HEK293 (cell line): ENCODE results near the gene MAP1B.
A peak's percentile ranks its signal among the peaks of the same experiment; 100 is the strongest.

ENCODE experiments used
- GLIS2 ChIP-seq: fragments of 450-650 bp; formaldehyde crosslinking; IDR thresholded peaks from 2 replicates; pipeline ENCODE4 v1.5.1; 2016; ENCODE audit warnings: missing biosample characterization, missing genetic modification characterization
- IKZF3 ChIP-seq: fragments of 450-650 bp; IDR thresholded peaks from 2 replicates; pipeline ENCODE4 v1.5.0; 2018; ENCODE audit warnings: missing biosample characterization, mild to moderate bottlenecking, missing genetic modification characterization, moderate library complexity
- KLF8 ChIP-seq: fragments of 450-650 bp; formaldehyde crosslinking; IDR thresholded peaks from 2 replicates; pipeline ENCODE4 v1.5.1; 2016; ENCODE audit warnings: missing biosample characterization, missing genetic modification characterization
- OSR2 ChIP-seq: fragments of 450-650 bp; formaldehyde crosslinking; IDR thresholded peaks from 2 replicates; pipeline ENCODE4 v1.5.1; 2016; ENCODE audit warnings: missing biosample characterization, missing genetic modification characterization
- REST ChIP-seq: fragments of 450-650 bp; formaldehyde crosslinking; IDR thresholded peaks from 2 replicates; pipeline ENCODE4 v1.5.1; 2016; ENCODE audit warnings: missing biosample characterization, missing genetic modification characterization
- SP2 ChIP-seq: fragments of 450-650 bp; formaldehyde crosslinking; IDR thresholded peaks from 2 replicates; pipeline ENCODE4 v1.5.1; 2016; ENCODE audit warnings: missing biosample characterization, missing genetic modification characterization
- ZBTB17 ChIP-seq: fragments of 450-650 bp; formaldehyde crosslinking; IDR thresholded peaks from 2 replicates; pipeline ENCODE4 v1.5.1; 2016; ENCODE audit warnings: missing biosample characterization, missing genetic modification characterization
- ZNF2 ChIP-seq: fragments of 450-650 bp; formaldehyde crosslinking; IDR thresholded peaks from 2 replicates; pipeline ENCODE4 v1.5.1; 2016; ENCODE audit warnings: missing biosample characterization, missing genetic modification characterization
- ZNF214 ChIP-seq: fragments of 450-650 bp; formaldehyde crosslinking; IDR thresholded peaks from 2 replicates; pipeline ENCODE4 v1.5.1; 2017; ENCODE audit warnings: missing biosample characterization, mild to moderate bottlenecking, missing genetic modification characterization, borderline replicate concordance
- ZNF280D ChIP-seq: fragments of 450-650 bp; formaldehyde crosslinking; IDR thresholded peaks from 2 replicates; pipeline ENCODE4 v1.5.1; 2016; ENCODE audit warnings: missing biosample characterization, missing genetic modification characterization
- ZNF302 ChIP-seq: fragments of 450-650 bp; formaldehyde crosslinking; IDR thresholded peaks from 2 replicates; pipeline ENCODE4 v1.5.1; 2016; ENCODE audit warnings: missing biosample characterization, missing genetic modification characterization, low read depth
- ZNF48 ChIP-seq: fragments of 450-650 bp; formaldehyde crosslinking; IDR thresholded peaks from 2 replicates; pipeline ENCODE4 v1.5.1; 2016; ENCODE audit warnings: missing biosample characterization, missing genetic modification characterization
- ZNF513 ChIP-seq: fragments of 450-650 bp; IDR thresholded peaks from 2 replicates; pipeline ENCODE4 v1.5.1; 2018; ENCODE audit warnings: missing biosample characterization, missing genetic modification characterization
- ZNF549 ChIP-seq: fragments of 450-650 bp; IDR thresholded peaks from 2 replicates; pipeline ENCODE4 v1.5.1; 2018; ENCODE audit warnings: missing biosample characterization, missing genetic modification characterization, mild to moderate bottlenecking, inconsistent platforms, moderate library complexity
- ZNF555 ChIP-seq: fragments of 450-650 bp; formaldehyde crosslinking; conservative IDR thresholded peaks from 2 replicates; pipeline ENCODE4 v1.5.1; 2017; ENCODE audit warnings: missing biosample characterization, mild to moderate bottlenecking, missing genetic modification characterization, inconsistent platforms
- ZNF561 ChIP-seq: fragments of 450-650 bp; IDR thresholded peaks from 2 replicates; pipeline ENCODE4 v1.5.1; 2018; ENCODE audit warnings: missing biosample characterization, missing genetic modification characterization, borderline replicate concordance
- ZNF596 ChIP-seq: fragments of 450-650 bp; IDR thresholded peaks from 2 replicates; pipeline ENCODE4 v1.5.0; 2018; ENCODE audit warnings: missing biosample characterization, mild to moderate bottlenecking, missing genetic modification characterization, moderate library complexity
- ZNF600 ChIP-seq: fragments of 450-650 bp; formaldehyde crosslinking; IDR thresholded peaks from 2 replicates; pipeline ENCODE4 v1.5.1; 2016; ENCODE audit warnings: missing biosample characterization, missing genetic modification characterization
- ZNF629 ChIP-seq: fragments of 450-650 bp; formaldehyde crosslinking; IDR thresholded peaks from 2 replicates; pipeline ENCODE4 v1.5.1; 2017; ENCODE audit warnings: missing biosample characterization, missing genetic modification characterization
- ZNF670 ChIP-seq: fragments of 450-650 bp; formaldehyde crosslinking; IDR thresholded peaks from 2 replicates; pipeline ENCODE4 v1.5.1; 2016; ENCODE audit warnings: missing biosample characterization, missing genetic modification characterization, low read depth
- ZNF692 ChIP-seq: fragments of 450-650 bp; formaldehyde crosslinking; IDR thresholded peaks from 2 replicates; pipeline ENCODE4 v1.5.1; 2016; ENCODE audit warnings: missing biosample characterization, missing genetic modification characterization
- ZNF768 ChIP-seq: fragments of 450-650 bp; formaldehyde crosslinking; IDR thresholded peaks from 2 replicates; pipeline ENCODE4 v1.5.1; 2018; ENCODE audit warnings: missing biosample characterization, mild to moderate bottlenecking, missing genetic modification characterization
- TF ChIP-seq, protein P1 (sequence below): fragments of 450-650 bp; formaldehyde crosslinking; IDR thresholded peaks from 2 replicates; pipeline ENCODE4 v1.5.1; 2016; ENCODE audit warnings: missing biosample characterization, missing genetic modification characterization

MAP1B gene

DNA sequence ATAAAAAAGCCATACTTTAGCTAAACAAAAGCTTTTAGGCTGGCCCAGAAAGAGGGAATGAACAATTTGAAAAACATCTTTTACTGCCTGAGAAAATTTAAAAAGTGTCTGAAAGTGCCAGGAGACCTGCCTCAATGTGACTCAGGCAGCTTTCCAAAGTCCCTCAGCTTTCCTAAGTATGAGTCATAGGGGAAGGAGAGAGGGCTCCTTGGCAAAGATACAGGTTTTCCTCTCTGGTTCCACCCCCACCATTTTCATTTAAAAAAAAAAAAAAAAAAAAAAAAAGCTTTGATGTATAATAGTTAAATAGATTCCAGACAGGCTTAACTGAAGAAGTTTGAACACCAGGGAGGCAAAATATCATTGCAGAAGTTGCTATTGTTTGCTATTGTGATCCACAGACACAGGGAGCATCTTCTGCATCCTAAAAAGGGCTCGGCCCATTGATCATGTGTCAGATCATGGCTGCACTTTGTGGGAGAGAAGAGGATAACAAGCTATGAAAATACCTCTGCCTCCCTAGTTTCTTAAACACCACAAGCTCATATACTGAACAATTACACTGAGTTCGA is 141.2 kb downstream of the MAP1B start (continued):
- TF ChIP-seq ZNF214 (tag by site-specific recombination), result no peak
- no peak for TF ChIP-seq ZNF555 (tag by site-specific recombination)
- no peak for TF ChIP-seq ZNF48
- no peak for TF ChIP-seq ZNF670 (tag by site-specific recombination)
- no peak for TF ChIP-seq ZNF513
- peak; percentile 81; the same call in 1 of the 2 replicates for TF ChIP-seq IKZF3 (tag by site-specific recombination)
- TF ChIP-seq ZNF596 (tag by site-specific recombination), result no peak
- TF ChIP-seq ZNF629, result peak; percentile 54; the same call in 1 of the 2 replicates
- TF ChIP-seq ZNF600 (tag by site-specific recombination), result peak; percentile 48; the same call in 1 of the 2 replicates
- TF ChIP-seq KLF8 (tag by site-specific recombination), result peak; percentile 31; the same call in 1 of the 2 replicates
- peak; percentile 10; the same call in 1 of the 2 replicates for TF ChIP-seq OSR2
- TF ChIP-seq ZNF692 (tag by site-specific recombination), result peak; percentile 28; the same call in 1 of the 2 replicates
- no peak for TF ChIP-seq SP2 (tag by site-specific recombination)
- TF ChIP-seq, protein P1, sequence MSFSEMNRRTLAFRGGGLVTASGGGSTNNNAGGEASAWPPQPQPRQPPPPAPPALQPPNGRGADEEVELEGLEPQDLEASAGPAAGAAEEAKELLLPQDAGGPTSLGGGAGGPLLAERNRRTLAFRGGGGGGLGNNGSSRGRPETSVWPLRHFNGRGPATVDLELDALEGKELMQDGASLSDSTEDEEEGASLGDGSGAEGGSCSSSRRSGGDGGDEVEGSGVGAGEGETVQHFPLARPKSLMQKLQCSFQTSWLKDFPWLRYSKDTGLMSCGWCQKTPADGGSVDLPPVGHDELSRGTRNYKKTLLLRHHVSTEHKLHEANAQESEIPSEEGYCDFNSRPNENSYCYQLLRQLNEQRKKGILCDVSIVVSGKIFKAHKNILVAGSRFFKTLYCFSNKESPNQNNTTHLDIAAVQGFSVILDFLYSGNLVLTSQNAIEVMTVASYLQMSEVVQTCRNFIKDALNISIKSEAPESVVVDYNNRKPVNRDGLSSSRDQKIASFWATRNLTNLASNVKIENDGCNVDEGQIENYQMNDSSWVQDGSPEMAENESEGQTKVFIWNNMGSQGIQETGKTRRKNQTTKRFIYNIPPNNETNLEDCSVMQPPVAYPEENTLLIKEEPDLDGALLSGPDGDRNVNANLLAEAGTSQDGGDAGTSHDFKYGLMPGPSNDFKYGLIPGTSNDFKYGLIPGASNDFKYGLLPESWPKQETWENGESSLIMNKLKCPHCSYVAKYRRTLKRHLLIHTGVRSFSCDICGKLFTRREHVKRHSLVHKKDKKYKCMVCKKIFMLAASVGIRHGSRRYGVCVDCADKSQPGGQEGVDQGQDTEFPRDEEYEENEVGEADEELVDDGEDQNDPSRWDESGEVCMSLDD (tag by site-specific recombination), result no peak
- TF ChIP-seq GLIS2 (tag by site-specific recombination), result no peak
- TF ChIP-seq ZNF302 (tag by site-specific recombination), result no peak
- peak; percentile 69 for TF ChIP-seq ZBTB17 (tag by site-specific recombination)
- TF ChIP-seq ZNF561 (tag by site-specific recombination), result no peak
- TF ChIP-seq ZNF280D (tag by site-specific recombination), result no peak
- TF ChIP-seq ZNF768 (tag by site-specific recombination), result no peak
- no peak for TF ChIP-seq ZNF2 (tag by site-specific recombination)
- no peak for TF ChIP-seq REST (tag by site-specific recombination)
- TF ChIP-seq ZNF549 (tag by site-specific recombination), result no peak
